GM23248 (cell line): ENCODE measurements around the gene TXNL4A.

ENCODE experiments used
- EZH2 ChIP-seq: fragments of 200-600 bp; sonication (generic); IDR thresholded peaks from 2 replicates; pipeline ENCODE4 v1.6.1; 2018; ENCODE audit warnings: antibody characterized with exemption, mild to moderate bottlenecking; ENCODE audit not compliant: insufficient read depth, poor library complexity, severe bottlenecking
- EZH2phosphoT487 ChIP-seq: fragments of 200-600 bp; sonication (generic); IDR thresholded peaks from 2 replicates; pipeline ENCODE4 v1.6.1; 2018; ENCODE audit warnings: antibody characterized with exemption, moderate library complexity, mild to moderate bottlenecking, low read depth; ENCODE audit not compliant: insufficient read depth

GRCh38 chr18:79939096-79939495 is 49.3 kb downstream of the TXNL4A start:
- no peak for TF ChIP-seq EZH2phosphoT487
- TF ChIP-seq EZH2 = no peak
